GM19324 (cell line): Measurements from ENCODE around the gene LCOR.
"Not testable (repeated sequence)": the region's sequence is repeated elsewhere in the genome, so short reads cannot be mapped to it uniquely, and the experiment has no call there.

ENCODE experiments used
- ATAC-seq: cut with Tn5 transposase; IDR thresholded peaks from one replicate; pipeline ENCODE4 v1.9.1; 2021; ENCODE audit warnings: mild to moderate bottlenecking, moderate library complexity; ENCODE audit not compliant: unreplicated experiment, low FRiP score

Gene LCOR

DNA sequence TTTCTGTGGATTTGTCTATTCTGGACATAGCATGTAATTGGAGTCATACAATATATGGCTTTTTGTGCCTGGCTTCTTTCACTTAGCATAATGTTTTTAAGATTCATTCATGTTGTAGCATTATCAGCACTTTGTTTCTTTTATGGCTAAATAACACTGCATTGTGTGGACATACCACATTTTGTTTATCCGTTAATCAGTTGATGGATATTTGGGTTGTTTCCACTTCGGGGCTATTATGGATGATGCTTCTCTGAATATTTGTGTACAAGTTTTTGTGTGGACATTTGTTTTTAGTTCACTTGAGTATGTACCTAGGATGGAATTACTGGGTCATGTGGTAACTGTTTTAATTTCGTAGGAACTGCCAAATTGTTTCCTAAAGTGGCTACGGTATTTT is 6.4 kb downstream of the LCOR start:
- no peak for ATAC-seq

GRCh38 chr10:96840841-96841518 is 8.9 kb downstream of the LCOR start:
- ATAC-seq: no peak

- ATAC-seq: no peak
Observed at GRCh38 chr10:96842896-96843723, 11.0 kb downstream of the LCOR start.

DNA sequence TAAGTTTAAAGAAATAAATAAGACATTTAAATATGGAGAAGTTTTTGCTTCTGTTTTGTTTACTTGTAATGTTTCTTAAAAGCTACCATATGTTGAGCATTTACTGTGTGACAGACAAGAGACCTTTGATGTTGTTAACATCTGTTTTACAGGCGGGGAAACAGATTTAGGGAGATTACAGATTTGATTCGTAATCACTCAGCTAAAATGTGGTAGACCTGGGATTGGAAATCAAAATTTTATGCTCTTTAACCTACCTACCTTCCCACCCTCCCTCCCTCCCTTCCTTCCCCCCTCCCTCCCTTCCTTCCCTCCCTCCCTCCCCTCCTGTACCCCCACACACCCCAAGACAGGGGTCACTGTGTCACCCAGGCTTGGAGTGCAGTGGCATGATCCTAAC is 11.7 kb downstream of the LCOR start:
- ATAC-seq: no peak

DNA sequence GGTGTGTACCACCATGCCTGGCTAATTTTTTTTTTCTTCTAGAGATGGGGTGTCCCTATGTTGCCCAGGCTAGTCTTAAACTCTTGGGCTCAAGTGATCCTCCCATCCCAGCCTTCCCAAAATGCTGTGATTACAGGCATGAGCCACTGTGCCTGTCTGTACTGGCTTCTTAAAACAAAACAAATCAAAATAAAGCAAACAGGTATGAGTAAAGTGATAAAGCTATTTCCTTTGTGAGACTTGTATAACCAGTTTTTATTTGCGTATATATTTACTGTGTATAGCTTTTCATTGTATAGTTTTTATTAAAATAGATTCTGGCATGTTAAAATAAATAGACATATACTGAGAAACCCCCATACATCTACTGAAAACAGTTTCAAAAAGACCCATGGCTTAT is 14.3 kb downstream of the LCOR start:
- ATAC-seq: no peak

DNA sequence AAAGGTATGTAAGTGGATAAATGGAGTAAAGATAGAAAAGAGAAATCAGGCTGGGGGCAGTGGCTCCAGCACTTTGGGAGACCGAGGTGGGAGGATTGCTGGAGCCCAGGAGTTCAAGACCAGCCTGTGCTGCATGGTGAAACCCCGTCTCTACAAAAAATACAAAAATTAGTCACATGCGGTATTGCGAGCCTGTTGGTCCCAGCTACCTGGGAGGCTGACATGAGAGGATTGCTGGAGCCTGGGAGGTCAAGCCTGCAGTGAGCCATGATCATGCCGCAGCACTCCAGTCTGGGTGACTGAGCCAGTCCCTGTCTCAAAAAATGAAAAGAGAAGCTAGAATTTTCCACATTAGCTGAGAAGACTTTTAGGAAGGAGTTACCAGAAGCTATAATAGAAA is 14.8 kb downstream of the LCOR start:
- no peak for ATAC-seq

DNA sequence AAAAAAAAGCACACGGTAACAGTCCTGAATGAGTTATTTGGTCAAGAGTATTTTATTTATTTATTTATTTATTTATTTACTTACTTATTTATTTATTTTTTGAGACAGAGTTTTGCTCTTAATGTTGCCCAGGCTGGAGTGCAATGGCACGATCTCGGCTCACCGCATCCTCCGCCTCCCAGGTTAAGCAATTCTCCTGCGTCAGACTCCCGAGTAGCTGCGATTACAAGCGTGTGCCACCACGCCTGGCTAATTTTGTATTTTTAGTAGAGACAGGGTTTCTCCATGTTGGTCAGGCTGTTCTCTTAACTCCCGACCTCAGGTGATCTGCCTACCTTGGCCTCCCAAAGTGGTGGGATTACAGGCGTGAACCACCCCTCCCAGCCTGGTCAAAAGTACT is 15.3 kb downstream of the LCOR start:
- not testable (repeated sequence) for ATAC-seq

DNA sequence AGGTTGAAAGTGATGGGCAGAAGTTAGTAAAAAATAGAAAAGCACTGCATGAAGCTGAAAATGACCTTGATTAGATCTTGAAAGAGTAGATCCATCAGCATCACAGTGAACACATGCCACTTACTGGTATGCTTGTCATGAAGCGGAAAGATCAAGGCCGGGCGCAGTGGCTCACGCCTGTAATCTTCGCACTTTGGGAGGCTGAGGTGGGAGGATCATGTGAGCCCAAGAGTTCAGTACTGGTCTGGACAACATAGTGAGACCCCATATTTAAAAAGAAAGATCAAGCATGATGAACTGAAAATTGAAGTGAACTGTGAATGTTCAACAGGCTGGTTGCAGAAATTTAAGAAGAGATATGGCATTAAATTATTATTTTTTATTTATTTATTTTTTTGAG is 18.0 kb downstream of the LCOR start:
- no peak for ATAC-seq

DNA sequence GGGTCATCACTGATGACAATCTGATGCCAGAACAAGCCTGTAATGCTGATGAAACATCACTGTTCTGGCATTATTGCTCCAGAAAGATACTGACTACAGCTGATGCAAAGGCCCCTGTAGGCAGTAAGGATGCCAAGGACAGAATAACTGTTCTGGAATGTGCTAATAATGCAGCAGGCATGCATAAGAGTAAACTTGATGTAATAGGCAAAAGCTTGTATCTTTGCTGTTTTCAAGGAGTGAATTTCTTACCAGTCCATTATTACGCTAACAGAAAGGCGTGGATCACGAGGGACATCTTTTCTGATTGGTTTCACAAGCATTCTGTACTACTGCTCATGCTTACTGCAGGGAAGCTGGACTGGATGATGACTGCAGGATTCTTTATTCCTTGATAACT is 18.7 kb downstream of the LCOR start:
- ATAC-seq: no peak

- no peak for ATAC-seq
Observed at GRCh38 chr10:96851281-96851680, 19.2 kb downstream of the LCOR start.

GRCh38 chr10:96856317-96856716 is 24.2 kb downstream of the LCOR start:
- ATAC-seq: no peak

DNA sequence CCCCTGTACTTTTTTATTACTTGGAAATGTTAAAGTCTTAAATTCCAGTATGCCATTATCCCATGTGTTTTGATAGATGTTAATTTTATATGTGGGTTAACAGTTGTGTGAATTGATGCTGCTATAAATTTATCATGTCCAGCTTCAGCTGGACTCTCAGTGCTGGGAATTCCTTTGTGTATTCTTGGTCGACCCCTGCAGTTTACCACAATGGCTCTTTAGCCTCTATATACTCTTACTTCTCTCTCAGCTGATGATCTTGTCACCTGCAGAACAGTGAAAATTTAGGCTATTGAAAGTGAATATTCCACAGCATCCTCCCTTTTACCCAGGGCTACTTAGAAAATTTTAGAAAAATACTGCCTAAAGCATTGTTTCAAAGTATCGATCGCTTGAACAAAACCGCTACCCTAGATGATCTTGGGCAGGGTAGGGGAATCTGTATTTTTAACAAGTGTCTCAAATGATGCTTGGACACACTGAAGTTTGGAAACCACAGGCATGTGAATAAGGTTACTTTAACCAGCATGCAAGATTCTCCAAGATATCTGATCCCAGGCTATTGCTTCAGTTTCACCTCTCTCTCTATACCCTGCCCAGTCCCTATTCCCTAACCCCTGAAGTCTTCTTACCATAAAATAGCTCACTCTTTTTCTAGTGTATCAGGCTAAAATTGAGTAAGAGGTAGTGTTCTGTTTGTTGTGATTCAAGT is 25.4 kb downstream of the LCOR start:
- no peak for ATAC-seq

GRCh38 chr10:96858038-96858705 is 26.1 kb downstream of the LCOR start:
- ATAC-seq: no peak

GRCh38 chr10:96858706-96859050 is 26.6 kb downstream of the LCOR start:
- ATAC-seq: no peak

GRCh38 chr10:96860631-96861277 is 28.7 kb downstream of the LCOR start:
- ATAC-seq: no peak

GRCh38 chr10:96863922-96864543 is 31.9 kb downstream of the LCOR start:
- no peak for ATAC-seq

GRCh38 chr10:96873086-96873485 is 41.0 kb downstream of the LCOR start:
- ATAC-seq: no peak

DNA sequence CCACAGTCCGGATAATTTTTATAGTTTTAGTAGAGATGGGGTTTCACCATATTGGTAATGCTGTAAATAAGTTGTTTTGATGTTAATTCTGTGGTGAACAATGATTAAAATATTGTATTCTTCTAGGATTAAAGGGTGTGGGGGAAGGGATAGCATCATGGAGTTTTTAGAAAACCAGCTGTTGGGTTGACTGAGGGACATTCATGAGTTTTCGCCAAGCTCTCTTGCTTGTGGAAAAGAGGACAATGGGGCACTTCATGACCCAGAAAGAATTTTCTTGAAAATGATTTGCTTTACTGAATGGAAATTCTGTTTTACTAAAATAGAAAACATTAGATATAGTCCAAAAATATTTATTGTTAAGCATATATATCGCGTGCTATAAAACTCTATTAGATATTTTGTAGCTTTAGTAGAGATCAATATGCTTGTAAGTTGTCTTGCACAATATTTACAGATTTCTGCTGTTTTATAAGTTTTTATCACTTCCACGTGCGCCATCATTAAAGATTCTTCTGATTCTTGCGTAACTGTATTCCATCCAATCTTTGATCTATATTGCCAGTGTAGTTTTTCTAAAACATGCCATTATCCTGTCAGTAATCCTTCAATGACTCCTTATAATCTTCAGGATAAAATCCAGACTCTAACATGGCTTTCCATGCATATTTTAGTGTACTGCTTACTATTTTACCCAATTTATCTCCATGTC is 41.8 kb downstream of the LCOR start:
- ATAC-seq: no peak

GRCh38 chr10:96878057-96878456 is 46.0 kb downstream of the LCOR start:
- ATAC-seq: no peak
